Jurkat, Clone E6-1 (cell line): ENCODE results near the gene SMARCAL1.
"Not testable (repeated sequence)": the region's sequence is repeated elsewhere in the genome, so short reads cannot be mapped to it uniquely, and the experiment has no call there.

Source experiments
- DNase-seq: peaks from one replicate; pipeline ENCODE4 v3.0.0-alpha.2; 2011; ENCODE audit warnings: low read depth, low spot score
- H3K4me3 ChIP-seq: 2 replicates; pipeline ENCODE4 v1.5.1; 2011; ENCODE audit warnings: mild to moderate bottlenecking, low read length, control low read depth, moderate library complexity

SMARCAL1 gene

DNA sequence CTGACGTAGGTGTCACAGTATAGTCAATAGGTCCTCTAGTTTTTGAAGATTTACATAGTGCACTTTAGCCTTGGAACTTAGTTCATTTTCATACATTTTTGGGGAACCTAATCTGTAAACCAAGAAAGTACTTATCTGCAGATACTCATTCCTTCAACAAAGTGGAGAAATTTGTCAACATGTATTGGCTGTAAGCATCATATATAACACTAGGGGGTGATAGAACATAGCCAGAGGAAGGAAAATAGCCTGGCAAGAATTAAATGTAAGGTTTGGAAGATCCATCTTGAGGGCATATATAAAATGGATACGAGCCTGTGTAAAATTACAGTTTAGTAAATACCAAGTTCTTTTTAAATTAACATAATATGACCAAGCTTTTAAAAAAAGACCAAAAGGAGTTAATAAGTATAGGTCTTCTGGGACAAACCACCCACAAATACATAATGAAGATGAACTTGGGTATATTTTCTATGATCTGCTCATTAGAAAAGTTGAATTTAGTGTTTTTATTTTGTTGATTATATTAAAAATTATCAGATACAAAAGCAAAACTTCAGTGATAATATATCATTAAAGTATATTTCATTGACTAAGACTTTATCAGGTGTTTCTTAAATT lies 104.6 kb downstream of the SMARCAL1 start:
- peak; percentile 51 for DNase-seq
- no peak overlapping the region for H3K4me3 ChIP-seq

DNA sequence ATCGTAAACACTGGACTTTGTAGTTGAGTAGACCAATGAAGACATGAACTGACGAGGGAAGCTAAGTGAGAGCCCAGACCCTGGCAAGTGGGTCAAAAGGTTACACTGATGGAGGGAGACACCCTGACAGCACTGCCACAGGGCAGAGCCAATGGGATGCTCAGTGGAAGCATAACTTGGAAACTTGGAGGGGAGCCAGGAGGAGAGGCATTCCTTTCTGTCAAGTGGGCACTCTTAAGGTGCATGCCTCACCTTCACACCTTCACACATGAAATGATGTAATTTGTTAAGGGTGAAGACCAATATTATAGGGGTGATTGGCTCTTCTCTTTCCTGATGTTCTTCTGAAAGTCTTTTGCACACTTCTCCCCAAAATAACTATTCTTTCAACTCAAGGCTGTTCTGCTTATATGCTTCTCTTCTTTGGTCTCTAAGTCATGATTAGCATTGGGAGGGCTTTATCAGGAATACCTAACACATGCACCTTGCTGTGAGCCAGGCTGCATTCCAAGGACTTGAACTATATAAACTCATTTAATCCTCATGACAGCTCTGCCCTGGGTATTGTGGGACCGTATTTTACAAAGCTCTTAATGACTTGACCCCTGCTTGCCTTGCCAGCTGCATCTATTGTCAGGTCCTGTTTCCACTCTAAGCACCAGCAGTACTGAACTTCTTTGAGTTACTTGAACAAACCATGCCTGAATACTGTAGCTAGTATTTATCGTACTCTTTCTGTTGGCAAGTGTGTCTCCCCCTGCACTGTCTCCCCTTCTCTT lies 105.4 kb downstream of the SMARCAL1 start:
- no peak overlapping the region for H3K4me3 ChIP-seq
- DNase-seq, result no peak

DNA sequence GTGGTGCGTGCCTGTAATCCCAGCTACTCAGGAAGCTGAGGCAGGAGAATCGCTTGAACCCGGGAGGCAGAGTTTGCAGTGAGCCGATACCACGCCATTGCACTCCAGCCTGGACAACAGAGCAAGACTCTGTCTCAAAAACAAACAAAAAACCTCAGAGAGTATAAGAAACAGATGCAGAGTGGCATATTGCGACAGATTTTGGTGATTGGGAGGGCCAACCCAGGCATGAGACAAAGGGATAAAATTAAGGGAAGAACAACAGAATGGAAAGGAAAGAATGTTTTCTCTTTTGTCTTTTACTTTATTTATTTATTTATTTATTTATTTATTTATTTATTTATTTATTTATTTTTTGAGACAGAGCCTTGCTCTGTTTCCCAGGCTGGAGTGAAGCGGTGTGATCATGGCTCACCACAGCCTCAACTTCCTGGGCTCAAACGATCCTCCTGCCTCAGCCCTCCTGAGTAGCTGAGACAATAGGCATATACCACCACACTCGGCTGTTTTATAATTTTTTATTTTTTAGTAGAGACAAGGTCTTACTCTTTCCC lies 106.4 kb downstream of the SMARCAL1 start:
- H3K4me3 ChIP-seq, DNase-seq: not testable (repeated sequence)

DNA sequence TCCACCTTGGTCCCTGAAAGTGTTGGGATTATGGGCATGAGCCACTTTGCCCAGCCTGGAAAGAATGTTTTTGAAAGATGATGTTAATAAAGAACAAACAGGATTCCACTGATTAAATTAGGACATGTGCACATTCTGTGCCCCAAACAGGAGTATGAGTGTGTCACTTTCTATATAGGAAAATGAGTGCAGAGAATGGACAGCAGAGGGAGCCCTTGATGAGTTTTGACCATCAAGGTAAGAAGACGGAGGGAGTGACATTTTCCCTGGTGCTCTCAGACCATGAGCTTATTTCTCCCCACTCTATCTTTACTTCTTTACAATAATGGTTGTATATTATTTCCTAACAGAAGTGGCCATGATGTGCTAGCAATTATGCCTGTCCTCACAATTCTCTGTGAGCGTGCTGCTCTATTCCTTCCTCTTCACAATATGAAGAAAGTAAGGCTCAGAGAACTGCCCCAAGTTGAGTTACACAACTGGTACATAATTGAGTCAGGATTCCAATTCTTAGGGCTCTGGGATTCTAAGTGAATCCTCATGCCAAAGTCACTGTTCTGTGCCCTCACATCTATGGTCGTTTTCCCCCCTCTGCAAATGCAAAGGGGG lies 107.0 kb downstream of the SMARCAL1 start:
- DNase-seq, result peak; percentile 77
- H3K4me3 ChIP-seq, result no peak overlapping the region

DNA sequence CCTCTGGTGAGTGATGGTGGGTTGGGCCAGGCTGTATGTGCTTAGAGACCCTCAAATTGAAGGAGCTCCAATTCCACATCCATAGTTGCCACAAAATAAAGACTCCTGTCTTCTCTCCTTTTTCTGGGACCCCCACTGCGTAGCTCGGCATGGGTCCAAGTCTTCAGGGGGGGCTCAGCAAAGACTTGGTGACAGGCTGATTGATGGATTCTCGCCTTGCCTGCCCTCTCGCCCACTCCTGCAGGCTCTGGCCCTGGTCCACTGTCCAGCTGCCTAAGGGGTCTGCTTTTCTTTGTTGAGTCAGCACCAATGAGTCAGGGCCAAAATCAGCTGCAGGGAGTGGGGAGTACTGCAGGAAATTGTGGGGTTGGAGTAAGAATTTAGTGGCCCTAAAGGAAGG lies 107.8 kb downstream of the SMARCAL1 start:
- H3K4me3 ChIP-seq, result no peak overlapping the region
- DNase-seq, result no peak

DNA sequence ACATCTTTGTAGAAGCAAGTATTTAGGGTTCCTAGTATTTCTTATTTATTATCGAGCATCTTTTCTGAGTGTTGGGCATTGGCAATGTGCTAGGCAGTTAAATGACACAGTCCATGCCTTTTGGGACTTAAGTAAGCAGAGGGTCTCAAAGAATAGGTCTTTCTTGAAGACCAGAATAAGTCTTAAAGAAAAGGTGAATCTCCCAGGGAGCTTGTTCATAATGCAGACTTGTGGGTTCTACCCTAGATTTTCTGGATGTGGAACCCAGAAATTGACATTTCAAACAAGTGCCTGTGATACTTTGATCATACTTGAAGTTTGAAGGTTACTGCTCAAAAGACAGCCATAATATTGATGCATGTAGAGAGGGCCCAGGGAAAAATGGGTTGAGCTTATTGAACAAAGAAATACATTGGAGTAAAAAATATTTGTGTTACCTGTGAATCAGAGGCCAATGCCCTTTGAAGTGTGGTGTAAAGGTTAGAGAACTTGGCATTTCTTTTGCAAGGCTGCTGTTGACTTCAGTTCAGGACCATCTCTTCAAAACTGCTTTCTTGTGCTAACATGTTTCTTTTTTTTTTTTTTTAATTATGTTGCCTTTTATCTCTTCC lies 110.7 kb downstream of the SMARCAL1 start:
- no peak for DNase-seq
- no peak overlapping the region for H3K4me3 ChIP-seq

DNA sequence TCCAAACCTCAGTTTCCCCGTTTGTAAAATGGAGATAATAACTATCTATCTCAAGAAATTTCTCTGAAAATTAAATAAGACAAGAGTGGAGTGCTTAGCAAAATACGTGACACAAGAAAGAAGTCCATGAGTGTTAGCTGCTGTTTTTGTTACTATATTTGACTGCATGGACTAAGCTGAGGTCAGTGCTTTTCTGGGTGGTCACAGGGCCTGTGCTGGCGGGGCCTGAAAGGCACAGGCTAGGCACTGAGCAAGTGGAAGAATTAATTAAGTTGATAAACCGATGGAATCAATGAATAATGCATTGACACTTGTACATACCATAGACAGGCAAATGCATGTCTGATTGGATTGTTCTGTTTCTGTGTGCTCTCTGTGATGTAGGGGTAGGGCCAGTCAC lies 113.7 kb downstream of the SMARCAL1 start:
- no peak for DNase-seq
- no peak overlapping the region for H3K4me3 ChIP-seq

DNA sequence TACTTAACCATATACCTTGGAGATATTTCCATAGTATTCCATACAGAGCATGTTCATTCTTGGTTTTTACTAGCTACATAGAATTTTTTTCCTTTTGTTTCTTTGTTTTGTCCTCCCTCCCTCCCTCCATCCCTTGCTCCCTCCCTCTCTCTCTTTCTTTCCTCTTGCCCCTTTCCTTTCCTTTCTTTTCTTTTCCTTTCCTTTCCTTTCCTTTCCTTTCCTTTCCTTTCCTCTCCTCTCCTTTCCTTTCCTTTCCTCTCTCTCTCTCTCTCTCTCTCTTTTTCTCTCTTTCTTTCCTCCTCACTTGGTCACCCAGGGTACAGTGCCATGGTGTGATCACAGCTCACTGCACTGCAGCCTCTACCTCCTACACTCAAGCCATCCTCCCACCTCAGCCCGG lies 114.7 kb downstream of the SMARCAL1 start:
- DNase-seq, result no peak
- no peak overlapping the region for H3K4me3 ChIP-seq

DNA sequence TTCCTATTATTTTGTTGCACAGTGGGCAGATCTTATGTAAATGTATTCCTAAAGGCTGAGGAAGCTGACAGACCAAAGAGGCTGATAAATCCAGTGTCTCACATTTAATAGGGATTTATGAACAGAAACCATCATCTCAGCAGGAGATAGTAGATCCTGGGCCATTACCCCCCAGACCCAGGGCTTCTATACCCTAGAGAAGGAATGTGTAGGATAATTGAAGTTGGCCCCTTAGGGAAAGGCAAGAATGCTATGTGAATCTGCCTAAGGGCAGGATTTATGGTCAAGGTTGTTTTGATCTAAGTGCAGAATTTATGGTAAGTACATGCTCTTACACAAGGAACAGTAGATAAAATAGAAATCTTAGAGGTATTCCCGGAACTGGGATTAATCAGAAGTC lies 115.3 kb downstream of the SMARCAL1 start:
- no peak overlapping the region for H3K4me3 ChIP-seq
- no peak for DNase-seq

DNA sequence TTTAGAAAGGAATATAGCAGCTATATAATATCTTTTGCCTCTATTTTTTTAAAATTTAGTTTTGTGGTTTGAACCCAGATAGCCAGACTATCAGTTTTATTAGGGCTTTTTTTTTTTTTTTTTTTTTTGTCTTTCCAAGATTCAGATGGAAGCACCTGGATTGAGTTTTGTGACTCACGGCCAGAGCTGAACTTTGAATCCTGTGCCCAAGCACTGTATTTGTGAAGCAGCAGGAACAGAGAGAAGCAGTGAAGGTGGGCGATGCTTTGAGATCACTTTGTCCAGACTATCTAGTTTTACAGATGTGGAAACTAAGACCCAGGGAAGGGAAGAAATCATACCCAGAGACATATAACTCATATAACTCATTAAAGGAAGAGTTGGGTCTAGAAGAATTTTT lies 120.3 kb downstream of the SMARCAL1 start:
- H3K4me3 ChIP-seq, result no peak overlapping the region
- DNase-seq, result no peak
